Neural crest cell (in vitro differentiated cells): Measurements from ENCODE around the gene CCR9. TPM values are rescaled to one million over a fixed set of nuclear protein-coding genes. Genes with fewer than 3 reads are reported as not detected.

Source experiments
- DNase-seq: peaks from one replicate; pipeline ENCODE4 v3.0.0; 2021; ENCODE audit warnings: low read depth, mixed read lengths, low spot score
- H3K27ac Mint-ChIP-seq: one replicate; pipeline ENCODE4 v1.8.0; 2021; ENCODE audit warnings: mild to moderate bottlenecking, mixed read lengths; ENCODE audit not compliant: unreplicated experiment
- H3K27me3 Mint-ChIP-seq: 2 replicates; pipeline ENCODE4 v1.8.0; 2021; ENCODE audit warnings: low read depth, mild to moderate bottlenecking, mixed read lengths
- H3K36me3 Mint-ChIP-seq: 2 replicates; pipeline ENCODE4 v1.8.0; 2021; ENCODE audit warnings: low read depth, mild to moderate bottlenecking, mixed read lengths
- H3K4me1 Mint-ChIP-seq: 2 replicates; pipeline ENCODE4 v1.8.0; 2021; ENCODE audit warnings: mixed read lengths
- H3K4me3 Mint-ChIP-seq: one replicate; pipeline ENCODE4 v1.8.0; 2021; ENCODE audit warnings: mild to moderate bottlenecking, mixed read lengths
- H3K9me3 Mint-ChIP-seq: 2 replicates; pipeline ENCODE4 v1.8.0; 2021; ENCODE audit warnings: mixed read lengths
- CTCF ChIP-seq: fragments of 200-600 bp; sonication (generic); conservative IDR thresholded peaks from 2 replicates; pipeline ENCODE4 v1.5.0; 2021; ENCODE audit warnings: antibody characterized with exemption, mild to moderate bottlenecking
- total RNA-seq: library from RNA; stranded (reverse); gene quantifications from 2 replicates; pipeline ENCODE4 v1.2.1, GENCODE V29; 2021

The CCR9 gene
- total RNA-seq, 1 donor from 2014 or later = not detected

DNA sequence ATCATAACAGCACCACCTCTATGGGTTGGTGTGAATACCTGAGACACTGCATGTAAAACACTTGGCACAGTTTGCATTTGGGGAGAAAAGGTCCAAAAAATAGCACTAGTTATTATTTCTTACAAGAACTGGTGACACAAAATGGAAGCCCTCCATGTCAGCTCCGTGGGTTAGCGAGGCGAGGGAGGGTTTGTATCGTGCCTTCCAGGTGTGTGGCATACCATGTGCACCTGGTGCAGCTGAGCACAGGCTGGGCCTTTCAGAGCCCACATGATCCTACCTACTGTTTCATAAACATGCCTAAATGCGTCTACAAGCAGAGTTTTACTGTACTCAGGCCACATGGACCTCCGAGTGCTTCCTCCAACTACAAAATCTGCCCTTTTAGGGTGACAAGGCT lies 62.5 kb downstream of the CCR9 start:
- H3K4me3 Mint-ChIP-seq = no peak overlapping the region
- no peaks in the 10 kb centered on the region for H3K27me3 Mint-ChIP-seq
- H3K9me3 Mint-ChIP-seq = no peaks in the 10 kb centered on the region
- no peak for DNase-seq
- no peak overlapping the region for H3K27ac Mint-ChIP-seq
- TF ChIP-seq CTCF = no peak
- no peaks in the 10 kb centered on the region for H3K4me1 Mint-ChIP-seq
- H3K36me3 Mint-ChIP-seq = peaks cover 21% of the 10 kb centered on the region

DNA sequence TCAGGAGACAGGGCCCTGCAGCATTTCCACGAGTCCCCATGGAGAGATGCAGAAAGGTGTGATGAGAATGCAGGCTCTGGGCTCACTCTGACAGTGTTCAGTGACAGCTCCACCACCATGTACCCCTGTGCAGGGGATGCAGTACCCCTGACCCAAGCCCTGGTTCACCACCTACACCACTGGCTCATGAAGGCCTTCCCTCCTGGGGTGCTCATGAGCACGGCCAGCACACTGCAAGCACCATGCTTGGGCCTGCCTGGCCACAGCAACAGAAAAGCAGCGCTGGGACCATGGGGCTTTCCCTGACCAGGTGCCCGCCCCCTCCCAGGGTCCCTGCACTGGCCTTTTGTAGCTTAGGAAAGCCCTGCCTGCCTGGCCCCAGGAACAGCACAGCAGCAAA lies 63.1 kb downstream of the CCR9 start:
- Mint-ChIP-seq H3K4me1 (no peaks in the 10 kb centered on the region), H3K9me3 (no peaks in the 10 kb centered on the region), H3K36me3 (peaks cover 24% of the 10 kb centered on the region), H3K4me3 (no peak overlapping the region), H3K27me3 (no peaks in the 10 kb centered on the region), H3K27ac (no peak overlapping the region)
- no peak for DNase-seq
- TF ChIP-seq CTCF = no peak

- Mint-ChIP-seq H3K9me3 (no peaks in the 10 kb centered on the region), H3K27me3 (no peaks in the 10 kb centered on the region), H3K36me3 (peaks cover 24% of the 10 kb centered on the region), H3K4me3 (no peak overlapping the region), H3K4me1 (no peaks in the 10 kb centered on the region), H3K27ac (no peak overlapping the region)
- TF ChIP-seq CTCF = no peak
- no peak for DNase-seq
Observed at GRCh38 chr3:45950131-45950530, 63.8 kb downstream of the CCR9 start.

DNA sequence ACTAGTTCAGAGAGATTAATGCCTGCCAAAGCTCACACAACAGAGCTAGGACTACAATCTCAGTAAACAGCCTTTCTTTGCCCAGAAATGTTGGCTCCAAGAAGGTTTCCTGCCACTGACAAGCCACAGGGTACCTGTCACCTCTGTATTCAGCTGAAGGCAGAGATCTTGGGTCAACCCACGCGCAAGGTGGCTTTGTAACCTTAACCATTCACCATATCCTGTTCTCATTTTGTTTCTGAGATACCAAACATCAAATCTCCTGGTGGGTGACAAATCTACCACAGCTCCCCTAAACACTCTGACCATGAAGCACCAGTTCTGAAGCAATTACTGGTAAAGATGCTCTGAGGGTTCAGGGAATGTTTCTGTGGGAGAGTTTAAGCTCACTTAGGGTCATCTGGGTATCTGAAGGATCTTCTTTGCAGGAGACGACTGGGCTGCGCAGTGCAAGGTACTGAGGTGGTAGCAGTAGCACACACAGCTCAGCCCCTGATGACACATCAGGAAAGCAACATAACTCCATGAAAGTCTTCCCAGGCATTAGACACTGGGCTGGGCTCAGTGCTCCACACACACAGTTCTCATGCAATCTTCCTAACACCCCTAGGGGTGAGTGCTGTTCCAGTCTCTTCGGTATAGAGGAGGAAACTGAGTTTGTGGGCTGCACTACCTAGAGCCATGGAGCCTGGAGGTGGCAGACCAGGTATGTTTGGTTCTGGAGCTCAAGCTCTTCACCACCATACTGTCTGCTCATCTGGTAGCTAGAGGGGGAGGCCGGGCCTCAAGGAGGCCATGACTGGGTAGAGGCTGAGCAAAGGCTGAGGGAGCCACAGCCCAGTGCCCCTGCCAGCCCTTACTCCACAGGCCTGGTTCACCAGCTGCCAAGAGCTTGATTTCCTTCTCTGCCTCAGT lies 64.6 kb downstream of the CCR9 start:
- no peak for DNase-seq
- no peak for TF ChIP-seq CTCF
- no peak overlapping the region for H3K27ac Mint-ChIP-seq
- H3K36me3 Mint-ChIP-seq = peaks cover 24% of the 10 kb centered on the region
- H3K9me3 Mint-ChIP-seq = no peaks in the 10 kb centered on the region
- H3K4me1 Mint-ChIP-seq = no peaks in the 10 kb centered on the region
- H3K27me3 Mint-ChIP-seq = no peaks in the 10 kb centered on the region
- no peak overlapping the region for H3K4me3 Mint-ChIP-seq

GRCh38 chr3:45951946-45952345 lies 65.6 kb downstream of the CCR9 start:
- DNase-seq = no peak
- no peaks in the 10 kb centered on the region for H3K9me3 Mint-ChIP-seq
- H3K27ac Mint-ChIP-seq = no peak overlapping the region
- no peak for TF ChIP-seq CTCF
- H3K36me3 Mint-ChIP-seq = peaks cover 17% of the 10 kb centered on the region
- no peaks in the 10 kb centered on the region for H3K27me3 Mint-ChIP-seq
- no peaks in the 10 kb centered on the region for H3K4me1 Mint-ChIP-seq
- no peak overlapping the region for H3K4me3 Mint-ChIP-seq
